VCaP (cell line): ENCODE measurements around the gene TOMT.
"Not testable (repeated sequence)": the region's sequence is repeated elsewhere in the genome, so short reads cannot be mapped to it uniquely, and the experiment has no call there.

Experiments used
- H3K27ac ChIP-seq: fragments of 450-650 bp; 2 replicates; pipeline ENCODE4 v1.5.1; 2017
- TF ChIP-seq, protein P1 (sequence below): fragments of 450-650 bp; conservative IDR thresholded peaks from 2 replicates; pipeline ENCODE4 v1.5.1; 2017; ENCODE audit warnings: mild to moderate bottlenecking, moderate library complexity

TOMT gene

DNA sequence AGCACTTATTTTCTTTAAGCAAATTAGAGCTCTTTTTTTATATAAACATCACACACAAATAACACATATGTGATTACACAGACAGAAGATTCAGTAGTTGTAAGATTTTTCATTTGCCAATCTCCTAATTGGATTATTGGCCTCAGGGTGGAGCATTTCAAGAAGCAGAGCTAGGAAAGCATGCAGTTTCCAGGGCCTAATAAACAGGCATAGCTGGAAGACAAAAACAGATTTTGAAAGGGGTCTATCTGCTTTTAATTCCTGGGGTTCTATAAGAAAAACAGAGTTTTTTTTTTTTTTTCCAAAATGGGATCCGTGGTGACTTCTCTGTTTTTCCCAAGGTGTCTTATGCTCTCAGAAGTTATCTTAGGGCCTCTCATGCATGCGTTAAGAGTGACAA lies 22.2 kb downstream of the TOMT start:
- H3K27ac ChIP-seq, result no peak overlapping the region
- TF ChIP-seq, protein P1, sequence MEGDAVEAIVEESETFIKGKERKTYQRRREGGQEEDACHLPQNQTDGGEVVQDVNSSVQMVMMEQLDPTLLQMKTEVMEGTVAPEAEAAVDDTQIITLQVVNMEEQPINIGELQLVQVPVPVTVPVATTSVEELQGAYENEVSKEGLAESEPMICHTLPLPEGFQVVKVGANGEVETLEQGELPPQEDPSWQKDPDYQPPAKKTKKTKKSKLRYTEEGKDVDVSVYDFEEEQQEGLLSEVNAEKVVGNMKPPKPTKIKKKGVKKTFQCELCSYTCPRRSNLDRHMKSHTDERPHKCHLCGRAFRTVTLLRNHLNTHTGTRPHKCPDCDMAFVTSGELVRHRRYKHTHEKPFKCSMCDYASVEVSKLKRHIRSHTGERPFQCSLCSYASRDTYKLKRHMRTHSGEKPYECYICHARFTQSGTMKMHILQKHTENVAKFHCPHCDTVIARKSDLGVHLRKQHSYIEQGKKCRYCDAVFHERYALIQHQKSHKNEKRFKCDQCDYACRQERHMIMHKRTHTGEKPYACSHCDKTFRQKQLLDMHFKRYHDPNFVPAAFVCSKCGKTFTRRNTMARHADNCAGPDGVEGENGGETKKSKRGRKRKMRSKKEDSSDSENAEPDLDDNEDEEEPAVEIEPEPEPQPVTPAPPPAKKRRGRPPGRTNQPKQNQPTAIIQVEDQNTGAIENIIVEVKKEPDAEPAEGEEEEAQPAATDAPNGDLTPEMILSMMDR, result no peak

DNA sequence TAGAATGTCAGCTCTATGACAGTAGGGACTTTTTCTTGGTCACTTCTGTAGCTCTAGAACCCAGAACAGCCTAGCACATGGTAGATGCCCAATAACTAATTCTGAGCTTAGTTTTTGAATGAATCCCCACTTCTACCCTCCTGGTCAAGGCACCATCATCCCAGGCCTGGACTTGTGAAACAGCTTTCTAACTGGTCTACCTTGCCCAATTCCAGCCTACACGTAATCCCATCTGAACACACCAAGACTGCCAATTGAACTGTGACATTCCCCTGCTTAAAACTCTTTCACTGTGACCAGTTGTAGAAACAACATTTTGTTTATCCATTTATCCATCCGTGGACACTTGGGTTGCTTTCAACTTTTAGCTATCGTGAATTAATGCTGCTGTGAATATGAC lies 23.7 kb downstream of the TOMT start:
- H3K27ac ChIP-seq, result no peak overlapping the region
- TF ChIP-seq, protein P1, result no peak

DNA sequence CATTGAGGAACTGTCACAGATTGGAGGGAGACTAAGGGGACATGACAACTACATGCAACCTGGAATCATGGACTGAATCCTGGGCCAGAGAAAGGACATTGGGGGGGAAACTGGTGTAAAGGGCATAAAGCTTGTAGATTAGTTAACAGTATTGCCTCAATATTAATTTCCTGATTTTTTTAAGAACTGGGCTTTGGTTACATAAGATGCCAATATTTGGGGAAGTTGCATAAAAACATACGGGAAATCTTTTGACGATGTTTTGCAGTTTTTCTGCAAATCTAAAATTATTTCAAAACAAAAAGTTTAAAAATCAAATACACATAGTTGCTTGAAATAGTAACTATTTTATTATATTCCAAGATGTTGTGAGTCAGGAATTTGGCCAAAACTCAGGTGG lies 26.9 kb downstream of the TOMT start:
- no peak overlapping the region for H3K27ac ChIP-seq
- TF ChIP-seq, protein P1, result no peak

DNA sequence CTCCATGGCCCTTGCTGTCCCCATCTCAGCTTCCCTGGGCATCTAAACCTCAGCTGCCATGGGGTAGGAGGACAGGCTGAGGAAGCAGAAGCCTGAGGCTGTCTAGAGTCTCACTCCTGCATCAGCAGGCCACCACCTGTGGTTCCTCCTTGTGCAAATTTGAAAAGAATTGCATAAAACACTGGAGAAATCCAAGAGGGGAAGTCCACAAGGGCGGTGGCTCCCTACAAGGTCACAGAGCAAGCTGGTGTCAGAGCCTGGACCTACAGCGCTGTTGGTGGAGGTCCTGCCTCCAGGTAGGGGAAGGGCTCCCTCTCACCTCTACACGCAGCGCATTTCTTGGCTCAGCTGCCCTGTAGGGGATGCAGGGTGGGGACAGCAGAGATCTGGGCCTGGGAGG lies 29.7 kb downstream of the TOMT start, which contains the start of gene FOLR3:
Gene FOLR3 (plus strand): TSS at position 253 of the 400 bp plus-strand sequence. CDS start 228 bp downstream, outside the sequence.
- not testable (repeated sequence) for H3K27ac ChIP-seq

DNA sequence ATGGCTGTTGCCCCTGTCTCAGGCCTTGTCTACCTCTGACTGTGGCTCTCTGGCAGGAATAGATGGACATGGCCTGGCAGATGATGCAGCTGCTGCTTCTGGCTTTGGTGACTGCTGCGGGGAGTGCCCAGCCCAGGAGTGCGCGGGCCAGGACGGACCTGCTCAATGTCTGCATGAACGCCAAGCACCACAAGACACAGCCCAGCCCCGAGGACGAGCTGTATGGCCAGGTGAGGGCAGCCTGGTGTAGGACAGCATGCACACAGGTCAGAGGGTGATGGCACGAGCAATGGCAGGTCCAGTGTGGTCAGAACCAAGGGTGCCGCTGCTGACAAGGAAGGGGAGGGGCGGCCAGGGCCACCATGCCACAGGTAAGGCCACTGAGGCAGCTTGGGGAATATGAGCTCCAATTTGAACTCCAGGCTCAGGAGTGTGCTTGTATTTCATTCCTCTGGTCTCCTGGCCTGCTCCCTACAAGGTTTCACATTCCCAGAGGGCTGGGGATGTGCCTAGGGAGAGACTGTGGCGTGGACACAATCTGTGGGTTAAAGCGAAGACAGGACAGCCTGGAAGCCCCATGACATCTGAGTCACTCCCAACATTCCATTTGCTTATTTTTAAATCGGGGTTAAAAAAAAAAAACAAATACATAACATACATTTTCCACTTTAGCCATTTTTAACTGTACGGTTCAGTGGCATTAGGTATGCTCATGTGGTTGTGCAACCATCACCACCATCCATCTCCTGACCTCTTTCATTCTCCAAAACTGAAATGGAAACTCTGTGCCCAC lies 30.4 kb downstream of the TOMT start:
- TF ChIP-seq, protein P1, result no peak

DNA sequence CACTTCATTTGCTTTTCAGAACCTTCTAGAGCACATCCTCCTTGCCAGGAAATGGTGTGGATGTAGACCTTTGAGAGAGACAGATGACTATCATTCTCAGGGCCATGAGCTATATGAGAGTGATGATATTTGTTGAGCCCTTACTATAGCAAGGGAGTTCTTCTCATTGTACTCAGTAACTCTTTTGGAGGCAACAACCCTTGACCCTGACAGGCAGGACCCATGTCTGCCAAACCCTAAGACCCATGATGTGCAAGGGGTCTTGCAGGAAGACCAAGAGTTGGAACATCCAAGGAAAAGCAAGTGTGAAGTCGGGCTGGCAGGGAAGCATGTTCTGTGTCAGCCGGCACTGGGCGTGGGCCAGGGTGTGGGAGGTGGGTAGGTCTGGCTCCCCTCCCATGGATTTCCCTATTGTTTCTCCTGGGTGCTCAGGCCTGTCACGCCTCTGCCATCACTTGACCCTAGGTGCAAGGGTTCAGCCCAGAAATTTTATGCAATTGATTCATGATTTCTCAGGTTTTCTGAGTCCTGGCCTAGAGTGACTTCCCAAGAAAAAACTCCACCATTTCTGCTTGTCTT lies 31.0 kb downstream of the TOMT start:
- TF ChIP-seq, protein P1, result no peak
- no peak overlapping the region for H3K27ac ChIP-seq

More for the DNA sequence above, 30.4 kb downstream of the TOMT start:
- H3K27ac ChIP-seq, result no peak overlapping the region

DNA sequence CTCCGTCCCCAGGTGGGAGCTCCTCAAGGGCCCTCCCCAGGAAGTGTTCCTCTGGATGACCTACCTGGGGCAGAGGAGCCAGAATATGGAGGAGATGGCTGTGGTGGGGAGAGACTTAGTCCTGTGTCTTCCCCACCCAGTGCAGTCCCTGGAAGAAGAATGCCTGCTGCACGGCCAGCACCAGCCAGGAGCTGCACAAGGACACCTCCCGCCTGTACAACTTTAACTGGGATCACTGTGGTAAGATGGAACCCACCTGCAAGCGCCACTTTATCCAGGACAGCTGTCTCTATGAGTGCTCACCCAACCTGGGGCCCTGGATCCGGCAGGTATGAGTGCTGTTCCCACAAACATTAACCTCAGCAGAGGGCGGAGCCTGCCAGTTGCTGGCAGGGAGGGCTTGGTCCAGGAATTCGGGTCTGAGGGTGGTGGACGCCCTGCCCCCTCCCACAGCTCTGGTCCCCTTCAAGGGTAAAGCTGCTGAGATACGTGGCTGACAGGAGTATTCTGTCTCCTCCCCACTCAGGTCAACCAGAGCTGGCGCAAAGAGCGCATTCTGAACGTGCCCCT lies 33.2 kb downstream of the TOMT start:
- TF ChIP-seq, protein P1, result no peak

More for the DNA sequence above, 33.2 kb downstream of the TOMT start:
- no peak overlapping the region for H3K27ac ChIP-seq
